Calu3 (cell line): ENCODE results near the gene NOP56. TPM values are rescaled to one million over a fixed set of nuclear protein-coding genes. Genes with fewer than 3 reads are reported as not detected.

Source experiments
- BruUV-seq: library from RNA; stranded (reverse); fragments of 400-500 nt; replicated peaks from 2 replicates; lab custom pipeline; 2021; lab: Mats Ljungman, UMichigan
- CTCF ChIA-PET: fragments of 300-600 bp; sonication (Branson Sonifier 250); formaldehyde crosslinking; loops from one replicate; lab custom pipeline; 2022; ENCODE audit warnings: antibody characterized with exemption; lab: Charles Lee
- DNase-seq: peaks from one replicate; pipeline ENCODE4 v3.0.0; 2022
- H3K27ac Mint-ChIP-seq: one replicate; pipeline ENCODE4 v1.8.0; 2022; ENCODE audit warnings: mixed read lengths; ENCODE audit not compliant: unreplicated experiment
- H3K27me3 Mint-ChIP-seq: one replicate; pipeline ENCODE4 v1.8.0; 2022; ENCODE audit warnings: mixed read lengths; ENCODE audit not compliant: unreplicated experiment
- H3K36me3 Mint-ChIP-seq: one replicate; pipeline ENCODE4 v1.8.0; 2022; ENCODE audit warnings: mild to moderate bottlenecking, moderate library complexity, mixed read lengths; ENCODE audit not compliant: insufficient read depth, unreplicated experiment
- H3K4me1 Mint-ChIP-seq: one replicate; pipeline ENCODE4 v1.8.0; 2022; ENCODE audit warnings: mild to moderate bottlenecking, low read depth, mixed read lengths; ENCODE audit not compliant: unreplicated experiment
- H3K4me3 Mint-ChIP-seq: one replicate; pipeline ENCODE4 v1.8.0; 2022; ENCODE audit warnings: mild to moderate bottlenecking, low read depth, moderate library complexity, mixed read lengths; ENCODE audit not compliant: unreplicated experiment
- H3K9me3 Mint-ChIP-seq: one replicate; pipeline ENCODE4 v1.8.0; 2022; ENCODE audit warnings: low read depth, mixed read lengths; ENCODE audit not compliant: unreplicated experiment
- intact Hi-C: fragments of 100-400 bp; cut with micrococcal nuclease; formaldehyde crosslinking; loops from one replicate; pipeline ENCODE4 v1.10.0; 2022; ENCODE audit not compliant: unreplicated experiment
- total RNA-seq: library from RNA; stranded (reverse); gene quantifications from 2 replicates; pipeline ENCODE4 v1.2.3, GENCODE V29; 2022
- TF ChIP-seq, protein P1 (sequence below): fragments of 200-600 bp; IDR thresholded peaks from one replicate; pipeline ENCODE4 v1.8.0; 2022; ENCODE audit warnings: antibody characterized with exemption; ENCODE audit not compliant: unreplicated experiment

The NOP56 gene
- total RNA-seq, 1 experiment from 2014 or later = 303 TPM

- Mint-ChIP-seq H3K4me1 (no peaks in the 10 kb centered on the region), H3K27me3 (peaks cover 57% of the 10 kb centered on the region), H3K9me3 (no peaks in the 10 kb centered on the region), H3K36me3 (no peaks in the 10 kb centered on the region), H3K27ac (no peak overlapping the region), H3K4me3 (no peak overlapping the region)
- no peak for DNase-seq
- BruUV-seq = no TSS peak
- TF ChIP-seq, protein P1, sequence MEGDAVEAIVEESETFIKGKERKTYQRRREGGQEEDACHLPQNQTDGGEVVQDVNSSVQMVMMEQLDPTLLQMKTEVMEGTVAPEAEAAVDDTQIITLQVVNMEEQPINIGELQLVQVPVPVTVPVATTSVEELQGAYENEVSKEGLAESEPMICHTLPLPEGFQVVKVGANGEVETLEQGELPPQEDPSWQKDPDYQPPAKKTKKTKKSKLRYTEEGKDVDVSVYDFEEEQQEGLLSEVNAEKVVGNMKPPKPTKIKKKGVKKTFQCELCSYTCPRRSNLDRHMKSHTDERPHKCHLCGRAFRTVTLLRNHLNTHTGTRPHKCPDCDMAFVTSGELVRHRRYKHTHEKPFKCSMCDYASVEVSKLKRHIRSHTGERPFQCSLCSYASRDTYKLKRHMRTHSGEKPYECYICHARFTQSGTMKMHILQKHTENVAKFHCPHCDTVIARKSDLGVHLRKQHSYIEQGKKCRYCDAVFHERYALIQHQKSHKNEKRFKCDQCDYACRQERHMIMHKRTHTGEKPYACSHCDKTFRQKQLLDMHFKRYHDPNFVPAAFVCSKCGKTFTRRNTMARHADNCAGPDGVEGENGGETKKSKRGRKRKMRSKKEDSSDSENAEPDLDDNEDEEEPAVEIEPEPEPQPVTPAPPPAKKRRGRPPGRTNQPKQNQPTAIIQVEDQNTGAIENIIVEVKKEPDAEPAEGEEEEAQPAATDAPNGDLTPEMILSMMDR = no peak
- intact Hi-C loops = no loop called here
- CTCF ChIA-PET = no interaction called here
These were observed 48.6 kb downstream of the NOP56 start for GRCh38 chr20:2700913-2701620.

DNA sequence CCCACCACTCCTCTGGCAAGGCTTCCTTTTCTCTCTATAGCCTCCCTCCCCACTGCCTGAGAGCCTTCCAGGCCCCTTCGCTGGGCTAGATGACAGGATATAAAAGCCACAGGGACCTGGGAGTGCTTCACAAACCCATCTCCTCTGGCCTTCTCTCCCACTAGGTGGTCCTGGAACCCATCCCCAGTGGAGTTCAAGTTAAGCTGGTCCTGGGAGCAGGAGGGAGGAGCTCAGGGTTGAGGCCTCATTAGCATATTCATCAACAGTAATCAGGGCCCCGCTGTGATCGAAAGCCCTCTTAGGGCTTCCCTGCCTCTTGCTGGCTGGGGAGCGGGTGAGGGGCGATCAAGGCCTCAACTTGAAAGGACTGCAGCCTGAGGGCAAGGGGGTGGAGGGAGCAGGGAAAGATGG, 49.2 kb downstream of the NOP56 start:
- H3K27me3 Mint-ChIP-seq = peaks cover 57% of the 10 kb centered on the region
- no TSS peak for BruUV-seq
- TF ChIP-seq, protein P1 = no peak
- no peaks in the 10 kb centered on the region for H3K9me3 Mint-ChIP-seq
- no peak overlapping the region for H3K4me3 Mint-ChIP-seq
- H3K4me1 Mint-ChIP-seq = no peaks in the 10 kb centered on the region
- H3K36me3 Mint-ChIP-seq = no peaks in the 10 kb centered on the region
- CTCF ChIA-PET = no interaction called here
- intact Hi-C loops = no loop called here
- no peak for DNase-seq
- H3K27ac Mint-ChIP-seq = no peak overlapping the region

- intact Hi-C loops = no loop called here
- Mint-ChIP-seq H3K9me3 (no peaks in the 10 kb centered on the region), H3K27me3 (peaks cover 59% of the 10 kb centered on the region), H3K4me3 (no peak overlapping the region), H3K4me1 (no peaks in the 10 kb centered on the region), H3K36me3 (no peaks in the 10 kb centered on the region), H3K27ac (no peak overlapping the region)
- TF ChIP-seq, protein P1 = no peak
- no TSS peak for BruUV-seq
- CTCF ChIA-PET = no interaction called here
- no peak for DNase-seq
These were observed 51.5 kb downstream of the NOP56 start for GRCh38 chr20:2703716-2704475.

- no peaks in the 10 kb centered on the region for H3K4me1 Mint-ChIP-seq
These were observed 53.7 kb downstream of the NOP56 start for GRCh38 chr20:2705931-2706645.

More at GRCh38 chr20:2705931-2706645, 53.7 kb downstream of the NOP56 start:
- no TSS peak for BruUV-seq
- Mint-ChIP-seq H3K27me3 (peaks cover 39% of the 10 kb centered on the region), H3K9me3 (no peaks in the 10 kb centered on the region), H3K27ac (no peak overlapping the region), H3K4me3 (no peak overlapping the region), H3K36me3 (no peaks in the 10 kb centered on the region)
- CTCF ChIA-PET = no interaction called here
- intact Hi-C loops = no loop called here
- DNase-seq = no peak
- TF ChIP-seq, protein P1 = no peak
